ENCODE data around the gene OGFR.
A peak's percentile ranks its signal among the peaks of the same experiment; 100 is the strongest.

The OGFR gene

DNA sequence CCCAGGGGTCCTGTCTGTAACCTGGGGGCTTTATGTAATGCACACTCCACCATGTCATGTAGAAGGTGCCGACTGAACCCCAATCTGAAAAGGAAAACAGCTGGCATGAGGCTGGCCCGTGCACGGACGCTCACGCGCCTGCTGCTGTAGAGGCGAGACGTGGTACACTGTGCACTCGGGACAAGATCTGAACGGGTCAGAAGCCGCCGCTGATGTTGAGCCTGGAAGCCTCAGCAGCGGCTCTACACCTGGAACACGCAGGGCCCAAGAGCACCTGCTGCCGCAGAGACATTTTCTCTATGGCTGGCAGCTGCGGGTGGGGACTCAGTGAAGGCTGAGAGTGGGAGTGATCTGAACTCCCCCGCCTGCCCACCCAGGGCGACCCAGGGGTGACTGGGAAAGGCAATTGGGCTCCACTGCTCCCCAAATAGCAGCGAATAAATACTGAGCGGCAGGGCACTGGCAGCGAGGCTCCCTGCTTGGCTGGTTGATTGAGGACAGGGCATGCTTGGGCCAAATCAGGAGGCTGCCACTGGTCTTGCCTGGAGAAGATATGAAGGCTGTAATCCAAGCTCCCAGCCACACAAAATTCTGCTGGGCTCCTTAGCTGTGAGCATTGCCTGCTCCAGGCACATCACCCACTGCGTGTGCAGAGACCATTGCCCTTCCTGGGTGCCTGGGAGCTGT, 2.5 kb upstream of the OGFR start:
- no peak for DNase-seq

GRCh38 chr20:62804021-62804626, 511 bp upstream of the OGFR start:
- DNase-seq, result no peak

DNA sequence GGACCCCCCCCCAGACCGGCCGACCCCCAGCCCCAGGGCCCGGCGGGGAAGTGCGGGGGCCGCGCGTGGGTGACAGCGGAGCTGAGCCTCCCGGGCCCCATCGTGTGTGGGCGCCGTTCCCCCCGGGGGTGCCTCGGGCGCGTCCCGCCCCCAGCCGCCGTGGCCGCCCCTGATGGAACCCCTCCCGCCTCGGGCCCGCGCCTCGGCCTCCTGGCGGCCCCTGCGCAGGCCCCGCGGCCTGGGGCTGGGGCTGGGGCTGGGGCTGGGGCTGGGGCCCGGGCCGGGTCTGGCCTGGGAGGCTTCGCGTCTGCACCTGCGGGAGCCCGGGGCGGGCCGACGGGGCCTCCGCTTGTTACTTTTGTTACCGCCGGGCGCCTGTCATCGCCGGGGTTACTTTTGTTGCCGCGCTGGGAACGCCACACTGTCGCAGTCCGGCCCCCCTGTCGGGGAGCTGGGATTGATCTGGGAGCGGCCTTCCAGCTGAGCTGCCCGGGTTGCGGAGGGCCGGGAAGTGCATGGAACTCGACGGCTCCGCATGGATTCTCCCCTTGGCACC, 598 bp downstream of the OGFR start:
- peak; percentile 56 for DNase-seq

DNA sequence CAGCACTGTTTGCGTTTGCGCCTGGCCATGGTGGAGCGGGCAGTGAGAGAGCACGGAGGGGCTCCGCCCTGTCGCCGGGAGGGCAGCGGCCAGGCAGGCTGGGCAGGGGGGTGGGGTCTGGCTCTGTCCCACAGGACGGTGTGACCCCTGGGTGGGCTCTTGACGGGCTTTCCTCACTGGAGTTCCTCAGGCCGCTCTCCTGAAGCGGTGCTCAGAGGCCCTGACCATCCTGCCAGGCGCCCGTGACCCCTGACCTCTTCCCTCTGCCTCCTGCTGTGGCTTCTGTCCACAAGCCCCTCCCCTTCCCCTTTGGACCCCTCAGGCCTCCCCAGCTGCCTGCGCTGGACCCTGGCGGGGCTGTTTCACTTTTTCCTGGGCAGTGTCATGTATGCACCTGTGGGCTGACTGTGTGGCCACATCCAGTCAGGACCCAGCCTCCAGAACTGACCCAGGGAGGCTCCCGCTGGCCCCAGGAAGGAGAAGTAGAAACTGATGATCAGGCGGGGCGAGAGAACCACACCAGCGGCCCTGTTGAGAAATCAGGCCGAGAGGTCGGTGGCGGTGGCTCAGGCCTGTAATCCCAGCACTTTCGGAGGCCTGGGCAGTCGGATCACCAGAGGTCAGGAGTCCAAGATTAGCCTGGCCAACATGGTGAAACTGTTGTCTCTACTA, 1.2 kb downstream of the OGFR start:
- no peak for DNase-seq

- no peak for DNase-seq
Measured at GRCh38 chr20:62806383-62807050, 1.9 kb downstream of the OGFR start.

DNA sequence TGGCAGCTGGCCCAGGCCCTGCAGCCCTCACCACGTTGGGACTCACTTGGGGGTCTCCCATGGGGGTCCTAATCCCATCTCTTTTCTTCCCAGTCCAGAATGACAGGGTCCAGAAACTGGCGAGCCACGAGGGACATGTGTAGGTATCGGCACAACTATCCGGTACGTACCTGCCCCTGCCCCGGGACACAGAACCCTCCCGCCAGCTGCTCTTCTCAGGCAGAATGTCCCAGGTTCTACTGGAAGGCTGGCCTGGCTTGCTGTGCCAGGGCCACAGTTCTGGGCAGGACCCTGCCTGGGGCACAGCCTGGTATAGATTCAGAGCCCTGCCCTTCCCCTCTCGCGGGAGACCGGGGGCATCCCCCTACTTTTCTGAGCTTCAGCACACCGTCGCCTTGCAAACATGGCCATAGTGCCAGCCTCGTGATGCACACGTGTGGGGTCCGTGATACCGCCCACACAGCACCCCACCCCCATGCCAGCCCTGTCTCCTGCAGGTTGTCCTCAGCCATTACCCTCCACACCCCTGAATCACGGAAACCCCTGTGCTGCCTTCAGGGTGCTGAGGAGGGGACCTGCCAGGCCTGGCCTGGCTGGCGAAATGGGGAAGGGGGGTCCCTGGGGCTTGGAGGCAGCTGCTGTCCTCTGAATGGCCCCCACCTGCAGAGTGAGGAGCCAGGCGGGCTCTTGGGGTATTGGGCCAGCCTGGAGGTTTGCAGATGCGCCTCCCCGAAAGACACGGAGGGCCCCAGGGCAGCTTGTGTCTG, 3.0 kb downstream of the OGFR start:
- no peak for DNase-seq

DNA sequence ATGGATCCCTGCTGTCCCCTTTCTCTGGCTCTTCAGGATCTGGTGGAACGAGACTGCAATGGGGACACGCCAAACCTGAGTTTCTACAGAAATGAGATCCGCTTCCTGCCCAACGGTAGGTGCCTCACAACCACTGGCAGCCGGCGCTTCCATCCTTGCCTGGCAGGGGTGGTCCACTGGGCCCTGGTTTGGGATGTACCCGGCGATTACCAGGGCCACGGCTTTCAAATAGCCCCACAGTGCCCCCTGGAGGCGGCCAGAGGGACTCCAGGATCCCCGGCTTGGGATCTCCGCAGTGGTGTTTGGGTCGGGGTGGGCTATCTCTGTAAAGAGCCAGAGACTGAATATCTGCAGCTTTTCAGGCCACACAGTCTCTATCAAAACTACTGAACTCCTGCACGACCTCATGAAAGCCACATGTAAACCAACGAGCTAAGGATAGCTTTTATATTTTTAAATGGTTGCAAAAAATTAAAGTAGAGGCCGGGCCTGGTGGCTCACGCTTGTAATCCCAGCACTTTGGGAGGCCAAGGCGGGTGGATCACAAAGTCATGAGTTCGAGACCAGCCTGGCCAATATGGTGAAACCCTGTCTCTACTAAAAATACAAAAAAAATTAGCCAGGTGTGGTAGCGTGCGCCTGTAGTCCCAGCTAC, 3.7 kb downstream of the OGFR start:
- peak; percentile 76 for DNase-seq

GRCh38 chr20:62809530-62810428, 5.1 kb downstream of the OGFR start:
- DNase-seq, result no peak

- DNase-seq, result no peak
Measured at GRCh38 chr20:62811320-62811719, 6.7 kb downstream of the OGFR start.

DNA sequence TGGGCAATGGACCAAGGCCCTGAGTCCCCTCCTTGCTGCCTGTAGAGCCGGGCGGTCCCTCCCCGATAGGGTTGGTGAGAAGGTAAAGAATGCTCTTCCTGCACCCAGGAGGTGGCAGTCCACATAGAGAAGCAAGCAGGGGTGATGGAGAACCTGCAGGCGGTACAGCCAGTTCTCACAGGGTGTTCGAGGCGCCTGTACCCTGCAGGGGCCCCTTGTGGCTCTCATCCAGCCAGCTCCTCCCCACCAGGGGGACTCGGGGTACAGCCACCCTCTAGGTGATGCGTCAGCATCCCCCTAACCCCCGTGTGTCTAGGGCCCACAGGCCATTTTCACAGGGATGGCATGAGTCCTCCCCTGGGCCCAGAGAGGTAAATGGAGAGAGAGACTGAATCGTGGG, 7.1 kb downstream of the OGFR start:
- DNase-seq, result no peak

DNA sequence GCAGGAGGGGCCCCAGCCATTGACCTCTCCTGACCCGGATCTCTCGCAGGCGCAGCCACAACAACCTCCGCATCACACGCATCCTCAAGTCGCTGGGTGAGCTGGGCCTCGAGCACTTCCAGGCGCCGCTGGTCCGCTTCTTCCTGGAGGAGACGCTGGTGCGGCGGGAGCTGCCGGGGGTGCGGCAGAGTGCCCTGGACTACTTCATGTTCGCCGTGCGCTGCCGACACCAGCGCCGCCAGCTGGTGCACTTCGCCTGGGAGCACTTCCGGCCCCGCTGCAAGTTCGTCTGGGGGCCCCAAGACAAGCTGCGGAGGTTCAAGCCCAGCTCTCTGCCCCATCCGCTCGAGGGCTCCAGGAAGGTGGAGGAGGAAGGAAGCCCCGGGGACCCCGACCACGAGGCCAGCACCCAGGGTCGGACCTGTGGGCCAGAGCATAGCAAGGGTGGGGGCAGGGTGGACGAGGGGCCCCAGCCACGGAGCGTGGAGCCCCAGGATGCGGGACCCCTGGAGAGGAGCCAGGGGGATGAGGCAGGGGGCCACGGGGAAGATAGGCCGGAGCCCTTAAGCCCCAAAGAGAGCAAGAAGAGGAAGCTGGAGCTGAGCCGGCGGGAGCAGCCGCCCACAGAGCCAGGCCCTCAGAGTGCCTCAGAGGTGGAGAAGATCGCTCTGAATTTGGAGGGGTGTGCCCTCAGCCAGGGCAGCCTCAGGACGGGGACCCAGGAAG, 7.7 kb downstream of the OGFR start:
- DNase-seq, result no peak

DNA sequence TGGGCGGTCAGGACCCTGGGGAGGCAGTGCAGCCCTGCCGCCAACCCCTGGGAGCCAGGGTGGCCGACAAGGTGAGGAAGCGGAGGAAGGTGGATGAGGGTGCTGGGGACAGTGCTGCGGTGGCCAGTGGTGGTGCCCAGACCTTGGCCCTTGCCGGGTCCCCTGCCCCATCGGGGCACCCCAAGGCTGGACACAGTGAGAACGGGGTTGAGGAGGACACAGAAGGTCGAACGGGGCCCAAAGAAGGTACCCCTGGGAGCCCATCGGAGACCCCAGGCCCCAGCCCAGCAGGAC, 8.2 kb downstream of the OGFR start:
- DNase-seq, result no peak

GRCh38 chr20:62813588-62813987, 9.0 kb downstream of the OGFR start:
- no peak for DNase-seq

DNA sequence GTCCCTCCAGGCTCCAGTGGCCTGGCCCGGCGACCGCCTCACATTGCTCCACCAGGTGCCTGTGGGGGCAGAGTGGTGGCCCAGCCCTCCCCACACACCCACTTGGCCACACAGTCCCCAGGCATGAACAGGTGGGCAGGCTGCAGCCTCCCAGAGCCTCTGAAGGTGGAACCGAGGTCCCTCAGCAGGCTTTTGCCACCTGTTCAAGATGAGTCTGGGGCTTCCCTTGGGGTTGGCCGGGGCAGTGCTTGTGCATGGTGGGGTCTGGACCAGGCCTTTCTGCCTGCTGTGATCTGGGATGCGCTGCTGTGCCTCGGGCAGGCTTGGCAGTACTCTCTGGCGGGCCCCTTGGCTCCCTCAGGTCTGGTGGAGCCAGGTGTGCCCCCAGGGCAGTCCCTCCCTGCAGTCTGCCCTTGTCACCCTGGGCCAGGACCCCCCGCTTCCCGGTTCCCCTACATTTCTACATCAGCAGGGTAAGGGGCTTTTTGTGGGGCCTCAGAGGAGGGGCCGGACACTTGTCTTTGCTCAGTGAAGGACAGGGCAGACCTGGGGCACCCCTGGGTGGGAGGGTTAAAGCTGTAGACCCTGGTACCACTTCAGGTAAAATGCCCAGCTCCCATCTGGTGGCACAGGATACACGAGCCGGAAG, 9.5 kb downstream of the OGFR start:
- no peak for DNase-seq

- no peak for DNase-seq
Measured at GRCh38 chr20:62814709-62815065, 10.1 kb downstream of the OGFR start.

DNA sequence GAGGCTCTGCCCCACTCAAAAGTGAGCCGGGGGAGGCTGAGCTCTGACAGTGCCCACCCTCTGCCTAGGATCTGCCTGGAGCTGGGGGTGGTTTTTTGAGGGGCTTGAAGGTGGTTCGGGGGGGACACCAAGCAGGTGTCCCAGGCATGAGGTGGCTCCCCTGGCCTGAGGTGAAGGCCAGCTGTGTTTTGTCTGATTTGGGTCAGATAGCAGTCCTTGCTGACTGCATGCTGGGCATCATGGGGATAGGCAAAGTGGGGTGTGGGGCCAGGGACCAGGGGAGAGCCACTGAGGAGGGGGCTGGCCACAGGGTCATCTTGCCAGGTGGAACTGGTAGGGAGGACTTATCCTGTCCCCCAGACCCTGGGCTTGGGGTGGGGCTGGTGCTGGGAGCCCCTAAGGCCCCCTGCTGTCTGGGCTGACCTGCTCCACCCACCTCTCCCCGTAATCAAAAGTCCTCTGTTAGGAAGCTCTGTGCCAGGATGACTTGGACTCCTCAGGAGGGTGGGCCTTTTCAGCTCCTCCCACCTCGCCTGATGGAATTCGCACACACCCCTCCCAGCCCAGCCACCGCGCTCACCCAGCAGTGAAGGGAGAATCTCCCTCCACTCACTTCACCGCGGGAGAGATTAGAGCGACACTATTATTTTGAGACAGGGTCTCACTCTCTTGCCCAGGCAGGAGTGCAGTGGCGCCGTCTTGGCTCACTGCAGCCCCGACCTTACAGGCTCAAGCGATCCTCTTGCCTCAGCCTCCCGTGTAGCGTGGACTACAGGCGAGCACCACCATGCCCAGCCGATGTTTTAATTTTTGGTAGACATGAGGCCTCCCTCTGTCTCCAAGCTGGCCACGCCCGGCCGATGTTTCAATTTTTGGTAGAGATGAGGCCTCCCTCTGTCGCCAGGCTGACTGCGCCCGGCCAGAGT, 10.7 kb downstream of the OGFR start:
- DNase-seq, result no peak

DNA sequence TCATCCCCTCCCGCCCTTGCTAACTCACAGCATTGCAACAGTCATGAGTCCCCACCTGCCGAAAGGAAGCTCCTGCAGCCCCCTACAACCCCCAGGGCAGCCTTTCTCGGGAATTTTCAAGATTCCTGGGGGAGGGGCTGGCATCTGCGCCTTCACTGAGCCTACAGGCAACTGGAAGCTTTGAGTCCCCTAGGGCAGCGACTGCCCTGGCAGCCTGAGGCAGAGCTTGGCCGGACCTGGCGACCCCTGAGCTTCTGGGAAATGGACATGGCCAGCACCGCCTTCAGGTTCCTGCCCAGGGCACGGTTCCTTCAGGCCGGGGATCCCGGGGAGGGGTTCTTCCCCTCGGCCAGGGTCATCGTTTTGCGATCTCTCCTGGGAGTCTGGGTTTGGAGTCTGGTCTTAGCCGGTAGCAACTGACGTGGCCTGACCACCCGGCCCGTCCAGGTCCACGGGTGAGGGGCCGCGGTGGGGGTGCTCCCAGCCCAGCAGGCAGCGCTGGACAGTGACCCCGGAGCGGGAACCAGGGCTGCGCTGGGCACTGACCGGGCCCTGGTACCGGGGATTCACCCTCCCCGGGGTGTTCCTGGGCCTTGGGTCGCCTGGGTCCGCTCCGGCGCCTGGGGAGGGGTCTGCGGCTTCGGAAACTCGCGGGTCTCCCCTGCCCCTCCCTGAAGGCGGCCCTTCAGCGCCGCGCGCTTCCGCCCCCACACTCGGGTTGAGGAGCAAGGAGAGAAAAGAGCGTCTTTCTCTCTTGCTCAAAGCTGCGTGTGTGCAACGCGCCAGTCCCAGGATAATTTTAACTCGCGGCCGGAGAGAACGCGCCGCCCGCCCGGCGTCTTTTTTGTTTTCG, 11.6 kb downstream of the OGFR start:
- no peak for DNase-seq
